Stimulated activated CD4-positive, alpha-beta T cell treated with anti-CD3 and anti-CD28 coated beads, TNF-alpha, amount 100 ng/mL, for 1 hour (primary cell): ENCODE results near the gene ERF.

Experiments used
- DNase-seq, 3 donors: peaks; one replicate each; pipeline ENCODE4 v3.0.0-alpha.2; 2020; ENCODE audit warnings: low read depth in 3 of 3, low spot score in 1 of 3

Gene ERF

GRCh38 chr19:42254089-42254849 is 659 bp downstream of the ERF start:
- DNase-seq = peak; percentile 46 to 71 (median 57)

DNA sequence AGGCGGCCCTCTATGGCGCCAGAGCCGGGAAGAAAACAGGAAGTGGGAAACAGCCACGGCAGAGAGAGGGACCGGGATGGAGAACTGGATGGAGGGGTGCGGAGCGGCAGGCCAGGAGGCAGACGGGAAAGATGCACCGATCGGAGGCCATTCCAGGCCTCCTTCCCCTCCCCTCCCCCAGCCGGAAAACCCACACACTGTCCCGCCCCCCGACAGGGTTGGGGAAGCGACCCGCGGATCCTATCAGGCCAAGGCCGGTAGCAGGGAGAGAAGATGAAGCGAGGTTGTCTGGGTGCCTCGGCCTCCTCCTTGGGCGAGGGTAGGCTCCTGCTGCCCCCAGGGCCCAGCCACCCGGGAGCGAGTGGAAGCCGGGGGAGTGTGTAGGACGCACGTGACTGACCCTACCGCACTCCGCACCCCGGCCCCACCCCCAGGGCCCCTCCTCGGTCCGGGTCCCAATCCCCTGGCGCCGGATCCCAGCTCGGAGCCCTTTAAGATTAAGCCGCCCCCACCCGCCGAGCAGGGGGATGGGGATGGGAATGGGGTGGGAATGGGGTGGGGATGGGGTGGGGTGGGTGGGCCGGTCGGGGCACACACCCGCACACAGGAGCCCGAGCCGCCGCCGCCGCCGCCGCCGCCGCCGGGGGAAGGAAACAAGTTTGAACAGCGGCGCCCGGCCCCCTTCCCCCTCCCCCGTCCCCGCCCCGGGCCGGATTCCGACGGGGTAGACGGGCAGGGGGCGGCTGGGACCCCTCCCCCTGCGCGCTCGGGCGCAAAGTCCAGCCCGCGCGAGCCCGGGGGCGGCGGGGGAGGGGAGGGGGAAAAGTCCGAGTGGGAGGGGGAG is 1.5 kb downstream of the ERF start:
- DNase-seq = peak in 2 of 3 donors; percentile 31 to 51

DNA sequence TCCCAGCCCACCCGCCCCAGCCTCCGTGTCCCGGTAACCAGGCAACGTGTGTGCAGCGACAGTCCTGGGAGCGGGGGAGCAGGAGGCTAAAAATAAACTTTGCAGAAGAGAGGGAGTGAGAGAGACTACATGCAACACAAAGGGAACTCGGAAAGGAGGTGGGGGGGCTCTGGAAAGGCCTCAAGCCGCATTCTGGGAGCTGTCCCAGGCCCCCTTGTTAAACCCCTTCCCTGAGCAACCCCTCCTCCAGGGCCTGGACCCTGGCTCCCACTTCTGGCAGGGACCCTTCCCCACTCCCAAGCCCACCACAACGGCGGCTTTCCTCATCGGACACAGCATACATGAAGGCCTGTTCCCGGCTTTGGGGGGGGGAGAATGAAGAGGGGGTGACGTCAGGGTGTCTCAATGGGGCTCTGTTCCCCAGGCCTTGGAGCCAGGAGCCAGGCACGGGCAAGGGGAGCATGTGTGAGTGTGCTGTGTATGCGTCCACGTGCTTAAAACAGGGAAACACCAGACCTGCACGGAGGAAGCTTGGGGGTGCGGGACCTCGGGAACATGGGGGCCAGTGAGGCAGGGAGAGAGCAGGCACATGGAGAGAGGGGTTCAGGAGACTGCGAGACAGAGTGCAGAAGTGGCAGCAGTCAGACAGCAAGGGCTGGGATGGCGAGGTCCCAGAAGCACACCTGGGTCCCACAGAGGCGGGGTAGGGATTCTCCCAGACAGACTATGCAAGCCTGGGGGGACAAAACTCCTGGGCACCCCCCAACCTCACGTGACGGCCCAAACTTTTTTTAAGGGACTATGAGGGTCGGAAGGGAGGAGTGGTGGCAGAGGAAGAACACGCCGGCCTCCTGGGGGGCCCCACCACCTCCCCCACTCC is 2.3 kb downstream of the ERF start:
- DNase-seq = no peak

DNA sequence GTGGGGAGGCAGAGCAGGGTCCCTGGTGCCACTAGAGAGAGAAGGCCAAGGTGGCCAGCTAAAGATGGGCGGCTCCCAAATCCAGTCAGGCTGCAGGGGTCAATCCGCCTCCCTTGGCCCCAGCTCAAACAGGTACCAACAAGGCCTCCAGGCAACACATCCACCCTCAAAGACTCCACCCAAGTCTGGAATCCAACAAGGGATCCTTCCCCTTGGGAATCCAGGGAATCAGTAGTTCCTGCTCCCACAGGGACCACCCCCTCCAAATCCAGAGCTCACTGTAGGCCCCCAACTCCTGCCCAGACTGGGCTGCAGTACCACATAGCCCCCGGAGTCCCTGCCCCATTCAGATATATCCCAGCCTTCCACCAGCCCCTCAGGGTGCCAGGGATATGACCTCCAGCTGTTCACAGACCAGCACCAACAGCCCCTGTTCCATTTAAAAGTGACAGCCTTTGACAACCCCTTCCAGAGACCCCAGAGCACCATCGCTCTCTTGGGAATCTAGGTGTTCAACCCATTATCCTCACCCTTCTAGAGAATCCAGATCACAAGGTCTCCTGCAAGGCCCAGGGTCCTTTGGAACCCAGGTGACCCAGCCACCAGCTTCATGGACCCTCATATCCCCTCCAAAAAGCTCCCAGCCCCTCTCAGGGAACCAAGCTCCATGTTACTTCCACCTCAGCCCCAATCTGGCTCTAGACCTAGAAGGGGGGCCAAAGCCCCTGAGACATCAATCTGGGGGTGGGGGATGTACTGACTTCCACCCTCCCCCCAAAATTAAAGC is 3.2 kb downstream of the ERF start:
- DNase-seq = no peak

GRCh38 chr19:42250666-42251531 is 4.0 kb downstream of the ERF start:
- DNase-seq = no peak

DNA sequence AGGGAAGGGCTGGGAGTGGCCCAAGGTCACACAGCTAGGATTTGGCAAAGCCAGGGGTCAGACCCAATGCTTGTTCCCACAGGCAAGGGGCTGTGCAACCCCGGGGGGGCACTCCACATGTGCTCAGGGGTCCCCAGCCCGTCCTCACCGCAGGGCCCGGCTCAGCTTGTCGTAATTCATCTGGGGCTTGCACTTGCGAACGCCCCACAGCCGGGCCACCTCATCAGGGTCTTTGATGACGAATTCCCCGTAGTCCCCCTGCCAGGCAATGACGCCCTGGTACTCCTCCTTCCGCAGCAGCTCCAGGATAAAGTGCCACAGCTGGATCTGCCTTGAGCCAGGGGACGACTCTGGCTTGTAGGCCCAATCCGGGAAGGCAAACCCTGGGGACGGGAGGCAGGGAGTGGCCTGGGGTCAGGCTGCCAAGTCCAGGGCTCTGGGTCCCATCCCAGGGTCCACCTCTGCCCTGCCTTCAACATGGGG is 4.7 kb downstream of the ERF start:
- no peak for DNase-seq

DNA sequence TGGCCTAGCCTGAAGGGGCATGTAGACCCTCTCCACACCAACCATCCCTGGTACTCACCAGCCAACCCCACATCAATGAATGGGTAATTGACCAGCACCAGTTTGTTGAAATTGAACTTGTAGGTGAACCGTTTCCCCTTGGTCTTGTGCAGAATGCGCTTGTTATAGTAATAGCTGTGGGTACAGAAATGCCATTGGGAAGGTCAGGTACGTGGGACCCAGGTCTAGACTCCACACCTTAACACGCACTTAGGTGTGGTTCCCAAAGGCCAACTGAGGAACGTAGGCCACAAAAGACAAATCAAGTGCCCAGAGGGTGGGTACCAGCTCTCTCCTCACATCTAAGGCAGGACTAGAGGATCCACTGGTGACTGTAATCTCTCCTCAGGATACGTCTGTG is 5.2 kb downstream of the ERF start:
- no peak for DNase-seq

GRCh38 chr19:42249149-42249750 is 5.7 kb downstream of the ERF start:
- no peak for DNase-seq

- no peak for DNase-seq
These were observed 6.4 kb downstream of the ERF start for GRCh38 chr19:42248270-42249148.

DNA sequence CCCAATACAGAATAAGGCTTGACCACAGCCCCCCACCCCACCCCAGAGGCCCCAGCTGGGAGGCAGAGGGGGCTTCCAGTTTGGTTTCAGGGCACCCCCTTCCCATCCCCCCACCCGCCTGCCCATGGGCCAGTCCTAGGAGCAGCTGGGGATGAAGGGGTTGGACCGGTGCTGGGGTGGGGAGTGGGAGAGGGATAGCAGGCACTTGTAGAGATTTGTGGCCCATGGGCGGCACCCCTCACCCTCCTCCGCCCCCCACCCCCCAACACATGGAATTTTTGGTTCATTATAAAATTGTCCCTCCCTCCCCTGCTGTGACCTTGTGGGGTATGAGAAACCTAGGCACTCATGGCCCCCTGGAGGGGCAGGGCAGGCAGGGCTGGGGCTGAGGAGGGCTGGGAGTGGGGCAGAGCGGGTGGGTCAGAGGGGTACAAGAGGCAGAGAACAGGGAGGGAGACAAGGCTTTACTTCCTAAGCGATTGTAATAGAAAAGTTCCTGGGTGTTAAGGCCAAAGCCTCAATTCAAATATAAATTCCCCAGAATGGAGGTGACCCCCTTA is 7.2 kb downstream of the ERF start:
- DNase-seq = no peak

- no peak for DNase-seq
These were observed 7.8 kb downstream of the ERF start for GRCh38 chr19:42246922-42247639.

DNA sequence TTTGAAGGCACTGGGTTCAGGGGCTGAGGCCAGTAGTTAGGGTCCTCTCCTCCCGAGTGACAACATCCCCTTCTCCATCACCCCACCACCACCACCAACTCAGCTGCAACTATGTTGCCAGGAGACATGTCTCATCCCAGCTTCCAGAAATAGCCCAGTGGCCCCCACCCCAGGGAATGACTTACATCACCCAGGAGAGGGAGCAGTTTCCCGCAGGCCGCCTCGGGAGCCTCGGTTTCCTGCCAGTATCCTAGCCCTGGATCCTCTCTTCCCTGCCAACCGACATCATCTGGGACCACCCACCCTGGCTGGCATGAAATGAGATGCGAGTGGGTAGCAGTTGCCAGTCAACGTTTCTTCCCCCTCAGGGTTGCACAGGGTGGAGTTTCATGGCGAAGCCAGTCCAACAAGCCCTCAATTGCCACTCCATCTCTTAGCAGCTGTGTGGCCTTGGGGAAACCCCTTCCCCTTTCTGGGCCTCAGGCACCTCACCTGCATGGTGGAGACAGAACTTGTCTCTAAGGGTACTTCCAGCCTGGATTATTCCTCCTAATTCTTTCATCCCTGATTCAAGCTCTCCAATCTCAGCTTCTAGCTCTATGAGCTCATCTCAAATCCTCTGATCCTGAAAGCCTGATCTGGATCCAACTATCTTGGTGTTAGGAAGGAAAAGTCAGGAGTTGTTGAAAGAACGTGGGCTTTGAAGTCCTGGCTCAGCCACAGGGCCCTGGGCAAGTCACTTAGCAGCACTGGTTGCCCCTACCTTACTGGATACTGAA is 8.6 kb downstream of the ERF start:
- no peak for DNase-seq

DNA sequence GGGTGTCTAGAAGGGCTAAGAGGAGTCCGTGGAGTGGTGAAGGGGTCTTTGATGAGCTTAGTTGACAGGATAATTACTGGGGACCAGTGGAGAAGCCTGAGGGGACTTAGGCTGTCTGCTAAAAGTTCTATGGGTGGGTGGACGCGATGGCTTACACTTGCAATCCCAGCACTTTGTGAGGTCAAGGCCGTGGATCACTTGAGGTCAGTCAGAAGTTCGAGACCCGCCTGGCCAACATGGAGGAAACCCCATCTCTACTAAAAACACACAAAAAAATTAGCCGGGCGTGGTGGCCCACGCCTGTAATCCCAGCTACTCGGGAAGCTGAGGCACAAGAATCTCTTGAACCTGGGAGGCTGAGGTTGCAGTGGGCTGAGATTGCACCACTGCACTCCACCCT is 9.7 kb downstream of the ERF start:
- DNase-seq = no peak

- DNase-seq = peak; percentile 67 to 82 (median 77)
These were observed 10.3 kb downstream of the ERF start for GRCh38 chr19:42244347-42245220.
